PC-9 (cell line): ENCODE measurements around the gene EPHA3. TPM values are rescaled to one million over a fixed set of nuclear protein-coding genes. Genes with fewer than 3 reads are reported as not detected.
"Not testable (repeated sequence)": the region's sequence is repeated elsewhere in the genome, so short reads cannot be mapped to it uniquely, and the experiment has no call there.

ENCODE experiments used
- BruUV-seq: library from RNA; stranded (reverse); fragments of 400-500 nt; replicated peaks from 2 replicates; lab custom pipeline; 2021; lab: Mats Ljungman, UMichigan
- CTCF ChIA-PET: fragments of 300-600 bp; sonication (Branson Sonifier 250); formaldehyde crosslinking; loops from one replicate; lab custom pipeline; 2022; ENCODE audit warnings: antibody characterized with exemption; lab: Charles Lee
- POLR2A ChIA-PET: fragments of 300-600 bp; sonication (Branson Sonifier 250); formaldehyde crosslinking; loops from one replicate; lab custom pipeline; 2022; ENCODE audit warnings: antibody characterized with exemption; ENCODE audit not compliant: unreplicated experiment; lab: Charles Lee
- DNase-seq, 2 experiments: peaks; one replicate each; pipeline versions ENCODE4 v3.0.0 to v3.0.0-alpha.2; 2015 to 2022; ENCODE audit warnings: mixed read lengths in 1 of 2
- H2AFZ ChIP-seq: fragments of 200-600 bp; sonication (generic); 2 replicates; pipeline ENCODE4 v1.8.1; 2017; ENCODE audit warnings: antibody characterized with exemption
- H3F3A ChIP-seq: fragments of 200-600 bp; sonication (generic); 2 replicates; pipeline ENCODE4 v1.8.1; 2017; ENCODE audit warnings: antibody characterized with exemption, mild to moderate bottlenecking, low read depth; ENCODE audit not compliant: insufficient read depth
- H3K27ac ChIP-seq: fragments of 200-600 bp; sonication (generic); 2 replicates; pipeline ENCODE4 v1.6.1; 2016; ENCODE audit warnings: mixed run types
- H3K27me3 ChIP-seq: fragments of 200-600 bp; sonication (generic); 2 replicates; pipeline ENCODE4 v1.6.1; 2016; ENCODE audit warnings: low read depth, mixed run types; ENCODE audit not compliant: insufficient read depth
- H3K36me3 ChIP-seq: fragments of 200-600 bp; sonication (generic); 2 replicates; pipeline ENCODE4 v1.6.1; 2016; ENCODE audit warnings: low read depth, mixed run types
- H3K4me1 ChIP-seq: fragments of 200-600 bp; sonication (generic); replicated peaks from 2 replicates; pipeline ENCODE4 v1.6.1; 2016; ENCODE audit warnings: mixed run types; ENCODE audit not compliant: insufficient read depth
- H3K4me2 ChIP-seq: fragments of 200-600 bp; sonication (generic); 2 replicates; pipeline ENCODE4 v1.6.1; 2017; ENCODE audit warnings: mixed run types
- H3K4me3 ChIP-seq: fragments of 200-600 bp; sonication (generic); 2 replicates; pipeline ENCODE4 v1.6.1; 2016; ENCODE audit warnings: mixed run types
- H3K79me2 ChIP-seq: fragments of 200-600 bp; sonication (generic); 2 replicates; pipeline ENCODE4 v1.6.1; 2017; ENCODE audit warnings: low read depth, mixed run types
- H3K9me2 ChIP-seq: fragments of 200-600 bp; sonication (generic); 2 replicates; pipeline ENCODE4 v1.8.1; 2017; ENCODE audit warnings: mild to moderate bottlenecking; ENCODE audit not compliant: insufficient read depth
- H3K9me3 ChIP-seq: fragments of 200-600 bp; sonication (generic); 2 replicates; pipeline ENCODE4 v1.8.1; 2016; ENCODE audit warnings: low read depth; ENCODE audit not compliant: insufficient read depth
- H4K20me1 ChIP-seq: fragments of 200-600 bp; sonication (generic); 2 replicates; pipeline ENCODE4 v1.8.1; 2017; ENCODE audit not compliant: insufficient read depth
- EZH2 ChIP-seq: fragments of 200-600 bp; sonication (generic); IDR thresholded peaks from 2 replicates; pipeline ENCODE4 v1.8.0; 2017; ENCODE audit warnings: antibody characterized with exemption, low read depth
- intact Hi-C: fragments of 100-400 bp; cut with micrococcal nuclease; formaldehyde crosslinking; loops from one replicate; pipeline ENCODE4 v1.10.0; 2022; ENCODE audit not compliant: unreplicated experiment
- total RNA-seq: library from RNA; stranded (reverse); gene quantifications from 2 replicates; pipeline ENCODE4 v1.2.3, GENCODE V29; 2021
- TF ChIP-seq, protein P1 (sequence below): fragments of 200-600 bp; sonication (generic); conservative IDR thresholded peaks from 2 replicates; pipeline ENCODE4 v1.6.1; 2017; ENCODE audit warnings: mixed run types, antibody characterized with exemption, mild to moderate bottlenecking, moderate library complexity

Gene EPHA3
- total RNA-seq, 1 experiment from 2014 or later = not detected

DNA sequence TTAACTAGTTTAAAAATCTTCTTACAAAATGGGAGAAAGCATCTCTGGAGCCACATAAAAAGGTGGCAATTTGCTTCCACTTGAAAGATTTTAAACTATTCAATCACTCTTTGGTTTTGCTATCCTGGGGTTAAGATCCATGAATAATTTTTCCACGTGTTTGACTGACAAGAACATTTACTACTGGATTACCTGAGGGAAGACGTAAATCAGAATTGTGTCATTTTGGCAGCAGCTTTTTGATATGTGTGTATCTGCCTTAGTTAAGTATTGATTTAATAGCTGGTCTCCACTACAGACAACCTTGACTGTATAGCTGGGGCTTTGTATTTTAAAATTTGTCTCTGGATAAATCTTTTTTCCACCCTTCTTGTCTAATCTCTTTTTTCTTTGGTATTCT lies 228.3 kb downstream of the EPHA3 start:
- DNase-seq = no peak
- TF ChIP-seq, protein P1, sequence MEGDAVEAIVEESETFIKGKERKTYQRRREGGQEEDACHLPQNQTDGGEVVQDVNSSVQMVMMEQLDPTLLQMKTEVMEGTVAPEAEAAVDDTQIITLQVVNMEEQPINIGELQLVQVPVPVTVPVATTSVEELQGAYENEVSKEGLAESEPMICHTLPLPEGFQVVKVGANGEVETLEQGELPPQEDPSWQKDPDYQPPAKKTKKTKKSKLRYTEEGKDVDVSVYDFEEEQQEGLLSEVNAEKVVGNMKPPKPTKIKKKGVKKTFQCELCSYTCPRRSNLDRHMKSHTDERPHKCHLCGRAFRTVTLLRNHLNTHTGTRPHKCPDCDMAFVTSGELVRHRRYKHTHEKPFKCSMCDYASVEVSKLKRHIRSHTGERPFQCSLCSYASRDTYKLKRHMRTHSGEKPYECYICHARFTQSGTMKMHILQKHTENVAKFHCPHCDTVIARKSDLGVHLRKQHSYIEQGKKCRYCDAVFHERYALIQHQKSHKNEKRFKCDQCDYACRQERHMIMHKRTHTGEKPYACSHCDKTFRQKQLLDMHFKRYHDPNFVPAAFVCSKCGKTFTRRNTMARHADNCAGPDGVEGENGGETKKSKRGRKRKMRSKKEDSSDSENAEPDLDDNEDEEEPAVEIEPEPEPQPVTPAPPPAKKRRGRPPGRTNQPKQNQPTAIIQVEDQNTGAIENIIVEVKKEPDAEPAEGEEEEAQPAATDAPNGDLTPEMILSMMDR = no peak
- no peak for TF ChIP-seq EZH2
- no peaks in the 10 kb centered on the region for H3K79me2 ChIP-seq
- H4K20me1 ChIP-seq = no peaks in the 10 kb centered on the region
- no peaks in the 10 kb centered on the region; the same call in none of the 2 replicates for H3K9me2 ChIP-seq
- no peak overlapping the region for H2AFZ ChIP-seq
- no peak overlapping the region for H3K27ac ChIP-seq
- no peaks in the 10 kb centered on the region for H3F3A ChIP-seq
- no TSS peak for BruUV-seq
- ChIA-PET POLR2A (no interaction called here), CTCF (no interaction called here)
- no peak overlapping the region for H3K4me3 ChIP-seq
- intact Hi-C loops = no loop called here
- no peaks in the 10 kb centered on the region for H3K9me3 ChIP-seq
- H3K36me3 ChIP-seq = no peaks in the 10 kb centered on the region
- H3K27me3 ChIP-seq = no peaks in the 10 kb centered on the region
- H3K4me2 ChIP-seq = no peak overlapping the region
- no peaks in the 10 kb centered on the region for H3K4me1 ChIP-seq

DNA sequence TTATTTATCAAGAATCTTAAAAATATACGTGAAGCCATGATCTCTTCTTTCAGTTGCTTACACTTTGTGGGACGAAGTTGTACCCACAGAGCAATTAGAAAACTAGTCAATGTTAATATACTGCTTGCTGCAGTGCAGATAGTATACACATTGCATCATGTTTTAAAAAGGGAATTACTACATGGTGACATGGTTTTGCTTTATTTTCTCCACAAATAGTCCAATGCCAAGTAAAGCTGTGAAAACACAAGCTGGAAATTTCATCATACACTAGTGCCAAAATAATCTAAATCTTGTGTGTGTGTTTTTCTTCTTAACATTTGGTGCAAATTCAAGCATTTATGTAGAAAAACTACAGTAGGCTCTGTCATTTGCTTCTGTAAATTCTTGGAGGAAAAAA lies 233.0 kb downstream of the EPHA3 start:
- Histone ChIP-seq H3K79me2 (no peaks in the 10 kb centered on the region), H2AFZ (no peak overlapping the region), H3K27me3 (no peaks in the 10 kb centered on the region), H3K4me3 (no peak overlapping the region), H3K9me2 (no peaks in the 10 kb centered on the region; the same call in 1 of the 2 replicates), H3K36me3 (no peaks in the 10 kb centered on the region), H3K4me2 (no peak overlapping the region), H3K9me3 (no peaks in the 10 kb centered on the region), H3K27ac (no peak overlapping the region), H3K4me1 (no peaks in the 10 kb centered on the region), H4K20me1 (no peaks in the 10 kb centered on the region), H3F3A (no peaks in the 10 kb centered on the region)
- BruUV-seq = no TSS peak
- intact Hi-C loops = no loop called here
- TF ChIP-seq, protein P1 = no peak
- TF ChIP-seq EZH2 = no peak
- DNase-seq = no peak
- ChIA-PET CTCF (no interaction called here), POLR2A (interaction anchor here (0.6 kb wide), 1 partner anchor 725 kb away, joined by 3 read pairs; no protein-coding TSS in a partner anchor)

DNA sequence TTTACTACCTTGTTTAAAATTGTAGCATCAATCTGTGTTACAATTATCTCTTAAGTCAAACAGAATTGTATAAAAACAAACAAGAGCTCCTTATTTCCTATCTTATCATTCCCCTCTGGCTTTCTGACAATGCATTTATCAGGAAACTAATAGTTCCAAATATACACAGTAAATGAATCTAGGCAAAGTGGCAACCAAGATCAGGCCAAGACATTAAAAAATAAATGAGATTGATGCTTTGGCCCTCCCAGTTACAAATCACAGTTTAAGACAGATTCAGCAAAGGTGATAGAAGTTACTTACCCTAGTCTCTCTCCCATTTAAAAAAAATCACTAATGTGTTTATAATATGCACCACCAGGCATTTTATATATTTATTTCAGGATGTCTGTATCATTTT lies 236.7 kb downstream of the EPHA3 start:
- TF ChIP-seq, protein P1 = no peak
- no peak for TF ChIP-seq EZH2
- DNase-seq = no peak
- Histone ChIP-seq H3K9me3 (no peaks in the 10 kb centered on the region), H3K4me2 (no peak overlapping the region), H4K20me1 (no peaks in the 10 kb centered on the region), H3F3A (no peaks in the 10 kb centered on the region), H3K36me3 (no peaks in the 10 kb centered on the region), H3K4me1 (no peaks in the 10 kb centered on the region), H2AFZ (no peak overlapping the region), H3K27me3 (no peaks in the 10 kb centered on the region), H3K27ac (no peak overlapping the region), H3K79me2 (no peaks in the 10 kb centered on the region), H3K9me2 (no peaks in the 10 kb centered on the region), H3K4me3 (no peak overlapping the region)
- intact Hi-C loops = no loop called here
- BruUV-seq = no TSS peak
- CTCF ChIA-PET = no interaction called here
- POLR2A ChIA-PET = no interaction called here

DNA sequence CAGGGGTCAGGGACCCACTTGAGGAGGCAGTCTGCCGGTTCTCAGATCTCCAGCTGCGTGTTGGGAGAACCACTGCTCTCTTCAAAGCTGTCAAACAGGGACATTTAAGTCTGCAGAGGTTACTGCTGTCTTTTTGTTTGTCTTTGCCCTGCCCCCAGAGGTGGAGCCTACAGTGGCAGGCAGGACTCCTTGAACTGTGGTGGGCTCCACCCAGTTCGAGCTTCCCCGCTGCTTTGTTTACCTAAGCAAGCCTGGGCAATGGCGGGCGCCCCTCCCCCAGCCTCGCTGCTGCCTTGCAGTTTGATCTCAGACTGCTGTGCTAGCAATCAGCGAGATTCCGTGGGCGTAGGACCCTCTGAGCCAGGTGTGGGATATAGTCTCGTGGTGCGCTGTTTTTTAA lies 243.5 kb downstream of the EPHA3 start:
- intact Hi-C loops, POLR2A ChIA-PET: not testable (repeated sequence)

More for the DNA sequence above, 243.5 kb downstream of the EPHA3 start:
- H3K9me2 ChIP-seq, H3K36me3 ChIP-seq, H3K79me2 ChIP-seq, H3K27me3 ChIP-seq, H3K4me2 ChIP-seq, BruUV-seq, H3K9me3 ChIP-seq, H4K20me1 ChIP-seq, CTCF ChIA-PET, H3K4me3 ChIP-seq, H2AFZ ChIP-seq, H3K27ac ChIP-seq: not testable (repeated sequence)
- peak in 1 of 2 experiments; percentile 1 for DNase-seq
- peaks cover 13% of the 10 kb centered on the region; the same call in 1 of the 2 replicates for H3F3A ChIP-seq
- H3K4me1 ChIP-seq = peaks cover 23% of the 10 kb centered on the region
